Fibroblast of pulmonary artery (primary cell): ENCODE data around the gene DOCK4.

Experiments used
- DNase-seq: peaks from one replicate; pipeline ENCODE4 v3.0.0-alpha.2; 2010; ENCODE audit warnings: low read depth
- H3K4me3 ChIP-seq: replicated peaks from 2 replicates; pipeline ENCODE4 v1.5.1; 2011; ENCODE audit warnings: low read depth, mild to moderate bottlenecking, control low read depth, low read length, moderate library complexity
- TF ChIP-seq, protein P1 (sequence below): IDR thresholded peaks from 2 replicates; pipeline ENCODE4 v1.5.1; 2011; ENCODE audit warnings: mild to moderate bottlenecking, control low read depth, low read length, inconsistent platforms; ENCODE audit errors: missing control alignments

Gene DOCK4

GRCh38 chr7:111735661-111736551 lies 470.3 kb downstream of the DOCK4 start:
- H3K4me3 ChIP-seq: no peak overlapping the region
- TF ChIP-seq, protein P1, sequence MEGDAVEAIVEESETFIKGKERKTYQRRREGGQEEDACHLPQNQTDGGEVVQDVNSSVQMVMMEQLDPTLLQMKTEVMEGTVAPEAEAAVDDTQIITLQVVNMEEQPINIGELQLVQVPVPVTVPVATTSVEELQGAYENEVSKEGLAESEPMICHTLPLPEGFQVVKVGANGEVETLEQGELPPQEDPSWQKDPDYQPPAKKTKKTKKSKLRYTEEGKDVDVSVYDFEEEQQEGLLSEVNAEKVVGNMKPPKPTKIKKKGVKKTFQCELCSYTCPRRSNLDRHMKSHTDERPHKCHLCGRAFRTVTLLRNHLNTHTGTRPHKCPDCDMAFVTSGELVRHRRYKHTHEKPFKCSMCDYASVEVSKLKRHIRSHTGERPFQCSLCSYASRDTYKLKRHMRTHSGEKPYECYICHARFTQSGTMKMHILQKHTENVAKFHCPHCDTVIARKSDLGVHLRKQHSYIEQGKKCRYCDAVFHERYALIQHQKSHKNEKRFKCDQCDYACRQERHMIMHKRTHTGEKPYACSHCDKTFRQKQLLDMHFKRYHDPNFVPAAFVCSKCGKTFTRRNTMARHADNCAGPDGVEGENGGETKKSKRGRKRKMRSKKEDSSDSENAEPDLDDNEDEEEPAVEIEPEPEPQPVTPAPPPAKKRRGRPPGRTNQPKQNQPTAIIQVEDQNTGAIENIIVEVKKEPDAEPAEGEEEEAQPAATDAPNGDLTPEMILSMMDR: peak; percentile 79
- peak; percentile 89 for DNase-seq

DNA sequence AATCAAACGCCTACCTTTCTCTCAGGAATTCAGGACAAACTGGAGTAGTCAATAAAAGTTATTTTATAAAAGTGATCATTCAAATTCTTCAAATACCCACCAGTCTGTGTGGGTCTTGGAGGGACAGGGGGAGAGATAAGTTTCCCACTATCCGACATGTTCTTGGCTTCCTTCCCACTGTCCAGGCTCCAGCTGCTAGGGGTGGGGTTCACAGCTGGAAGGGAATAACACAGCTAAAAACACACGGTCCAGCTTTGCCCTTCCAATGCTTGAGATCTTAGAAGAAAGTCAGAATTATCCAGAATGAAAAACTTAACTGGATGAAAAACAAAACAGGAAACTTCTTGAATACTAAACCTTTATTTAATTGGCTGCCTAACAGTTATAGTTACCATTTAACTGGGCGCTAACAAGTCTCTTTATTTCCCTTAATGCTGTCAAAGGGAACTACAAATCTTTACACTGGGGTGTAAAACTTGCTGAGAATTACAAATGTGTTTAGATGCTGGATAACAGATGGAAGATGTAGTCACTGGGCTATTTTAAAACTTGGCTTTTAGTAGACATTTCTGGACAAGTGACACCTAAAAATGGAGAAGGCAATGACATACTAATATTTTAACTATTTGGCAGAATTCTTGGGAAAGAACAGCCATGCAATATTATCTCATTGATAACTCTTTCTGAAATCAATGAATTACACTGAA lies 471.1 kb downstream of the DOCK4 start:
- TF ChIP-seq, protein P1: no peak
- H3K4me3 ChIP-seq: no peak overlapping the region
- DNase-seq: no peak

DNA sequence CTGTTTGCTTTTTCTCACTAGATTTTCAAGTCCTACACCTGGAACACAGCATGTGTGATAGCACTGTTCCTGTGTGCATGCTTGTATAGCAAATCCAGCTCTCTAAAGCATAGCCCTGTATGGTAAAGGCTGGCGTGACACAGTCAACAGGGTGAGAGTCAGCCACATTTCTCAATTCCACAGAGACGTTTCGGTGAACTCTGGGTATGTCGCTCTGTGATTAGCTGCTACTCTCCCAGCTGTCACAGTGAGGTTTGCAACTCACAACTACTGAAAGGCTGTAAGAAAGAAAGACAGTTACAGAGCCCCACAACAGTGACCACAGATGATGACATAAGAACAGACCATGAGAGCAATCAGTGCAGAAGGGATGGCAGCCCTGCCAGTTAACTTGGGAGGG lies 473.3 kb downstream of the DOCK4 start:
- no peak for DNase-seq
- no peak overlapping the region for H3K4me3 ChIP-seq
- TF ChIP-seq, protein P1: no peak

DNA sequence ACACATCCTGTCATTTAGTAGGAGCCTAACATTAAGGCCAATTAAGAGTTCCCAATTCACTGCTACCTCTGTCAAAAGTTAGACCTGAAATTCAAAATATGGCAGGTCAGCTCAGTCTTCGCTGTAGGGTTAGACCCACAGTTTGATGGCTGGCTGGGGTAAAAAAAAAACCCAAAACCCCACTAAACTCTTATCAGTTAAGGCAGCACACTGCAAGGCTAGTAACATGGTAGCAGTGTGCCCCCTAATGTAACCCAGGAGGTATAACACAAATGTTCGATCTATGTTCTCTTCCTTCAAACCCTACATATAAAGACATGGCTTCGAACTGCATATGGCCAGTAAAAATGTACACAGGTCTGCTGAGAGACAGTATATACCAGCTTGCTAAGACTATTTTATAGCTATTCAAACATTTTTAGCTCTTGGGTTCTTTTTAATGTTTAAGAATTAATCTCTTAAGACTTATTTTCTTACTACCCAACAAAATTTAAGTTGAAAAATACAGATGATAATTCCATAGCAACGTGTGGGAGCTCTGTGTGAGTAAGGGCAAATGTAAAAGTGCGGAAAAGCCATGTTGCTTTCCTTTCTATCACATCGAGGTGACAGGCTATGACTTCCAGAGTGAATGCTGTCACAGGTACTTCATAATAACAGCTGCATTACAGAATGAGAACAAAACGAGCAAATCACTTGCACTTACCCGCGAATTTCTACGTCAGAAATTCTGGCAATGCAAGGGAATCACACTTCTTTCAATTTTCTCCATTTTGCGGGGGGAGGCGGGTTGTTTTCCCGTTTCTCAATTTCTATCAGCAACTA lies 475.5 kb downstream of the DOCK4 start:
- TF ChIP-seq, protein P1: peak; percentile 56
- DNase-seq: peak; percentile 53
- no peak overlapping the region for H3K4me3 ChIP-seq

- no peak overlapping the region for H3K4me3 ChIP-seq
- TF ChIP-seq, protein P1: no peak
- no peak for DNase-seq
Measured at GRCh38 chr7:111730057-111730456, 476.1 kb downstream of the DOCK4 start.

- H3K4me3 ChIP-seq: no peak overlapping the region
- no peak for DNase-seq
- TF ChIP-seq, protein P1: no peak
Measured at GRCh38 chr7:111729483-111729882, 476.7 kb downstream of the DOCK4 start.
